ENCODE measurements around the gene TMEM88.

GRCh38 chr17:7882068-7882467, 27.2 kb downstream of the TMEM88 start:
- TF ChIP-seq GATA2 (IDR thresholded peaks at IDR 0.05; ENCODE audit: low read depth, low read length), result no peak
- no peak for TF ChIP-seq GATA3 (IDR thresholded peaks at IDR 0.05; ENCODE audit: low read depth, low read length)

All from SH-SY5Y (cell line).